K562 (cell line): Measurements from ENCODE around the gene ADPGK. TPM values are rescaled to one million over a fixed set of nuclear protein-coding genes. Genes with fewer than 3 reads are reported as not detected.

Source experiments
- ATAC-seq: fragments of 200-7000 bp; cut with Tn5 transposase; 3 replicates; pipeline ENCODE4 v1.9.1; 2020; ENCODE audit warnings: moderate library complexity
- BruUV-seq: library from RNA; stranded (reverse); fragments of 400-500 nt; replicated peaks from 2 replicates; lab custom pipeline; 2021; lab: Mats Ljungman, UMichigan
- CTCF ChIA-PET: fragments of 300-600 bp; formaldehyde crosslinking; extraction: SDS; loops from one replicate; lab custom pipeline; 2021; ENCODE audit warnings: low intra/inter-chr PET ratio; lab: Yijun Ruan, JAX
- POLR2A ChIA-PET: fragments of 300-600, 350-650 bp; sonication (Branson Sonifier 250); formaldehyde crosslinking; extraction: SDS; loops from one replicate; lab custom pipeline; 2021; ENCODE audit warnings: antibody characterized with exemption, inconsistent platforms; lab: Yijun Ruan, JAX
- DNase-seq, 4 experiments: peaks; one replicate each; pipeline versions ENCODE4 v3.0.0 to v3.0.0-alpha.2; 2011 to 2018; ENCODE audit warnings: low spot score in 3 of 4, mixed read lengths in 3 of 4; ENCODE audit errors: extremely low read depth in 1 of 4
- FAIRE-seq: peaks from 2 replicates; lab custom pipeline; 2011; peaks lifted over from hg19 to GRCh38; lab: Jason Lieb, UNC
- H2AFZ ChIP-seq: 2 replicates; pipeline ENCODE4 v1.6.0; 2011; ENCODE audit warnings: low read depth, low read length, control low read depth, inconsistent platforms
- H3K27ac ChIP-seq: fragments of 200-600 bp; 3 replicates; pipeline ENCODE4 v1.8.0; 2011; ENCODE audit warnings: low read depth, mild to moderate bottlenecking, control low read depth, inconsistent platforms, low read length, moderate library complexity, mixed read lengths; ENCODE audit errors: extremely low read depth
- H3K27me3 ChIP-seq, 2 experiments: fragments of 300-600 bp in 1 of 2; 2 replicates in 1 of 2; 3 replicates in 1 of 2; pipeline versions ENCODE4 v1.6.0 to v1.8.0; 2011; ENCODE audit warnings: inconsistent platforms in 2 of 2, low read length in 2 of 2, mild to moderate bottlenecking in 1 of 2, mixed read lengths in 1 of 2, moderate library complexity in 1 of 2; ENCODE audit not compliant: control insufficient read depth in 2 of 2, insufficient read depth in 2 of 2
- H3K36me3 ChIP-seq: fragments of 300-600 bp; 3 replicates; pipeline ENCODE4 v1.8.0; 2011; ENCODE audit warnings: mild to moderate bottlenecking, low read length, inconsistent platforms; ENCODE audit not compliant: control insufficient read depth, insufficient read depth
- H3K4me1 ChIP-seq, 2 experiments: fragments of 200-600 bp in 1 of 2; replicated peaks in 1 of 2; 2 replicates in 1 of 2; 3 replicates in 1 of 2; pipeline versions ENCODE4 v1.5.1 to v1.8.0; 2011; ENCODE audit warnings: inconsistent platforms in 2 of 2, low read length in 2 of 2, mild to moderate bottlenecking in 1 of 2, mixed read lengths in 1 of 2, moderate library complexity in 1 of 2; ENCODE audit not compliant: control insufficient read depth in 2 of 2, insufficient read depth in 2 of 2
- H3K4me2 ChIP-seq: 2 replicates; pipeline ENCODE4 v1.6.1; 2011; ENCODE audit warnings: low read length, control low read depth, inconsistent platforms, mixed read lengths; ENCODE audit not compliant: insufficient read depth
- H3K4me3 ChIP-seq: fragments of 200-600 bp; sonication (generic), shearing (Covaris generic); 2 replicates; pipeline ENCODE4 v1.5.1; 2016; ENCODE audit warnings: control low read depth, inconsistent platforms
- H3K79me2 ChIP-seq: fragments of 200-600 bp; 3 replicates; pipeline ENCODE4 v1.8.0; 2011; ENCODE audit warnings: low read length, inconsistent platforms; ENCODE audit not compliant: control insufficient read depth, insufficient read depth
- H3K9ac ChIP-seq, 2 experiments: 2 replicates each; pipeline versions ENCODE4 v1.6.0 to v1.6.1; 2011; ENCODE audit warnings: low read depth in 2 of 2, low read length in 2 of 2, control low read depth in 1 of 2, inconsistent platforms in 1 of 2, mild to moderate bottlenecking in 1 of 2, mixed read lengths in 1 of 2; ENCODE audit not compliant: insufficient read depth in 1 of 2
- H3K9me1 ChIP-seq: one replicate; pipeline ENCODE4 v1.6.0; 2011; ENCODE audit warnings: inconsistent platforms, mild to moderate bottlenecking, low read length, moderate library complexity; ENCODE audit not compliant: control insufficient read depth, insufficient read depth
- H3K9me3 ChIP-seq: replicated peaks from 2 replicates; pipeline ENCODE4 v1.5.1; 2011; ENCODE audit warnings: low read depth, low read length, inconsistent platforms; ENCODE audit not compliant: control insufficient read depth, insufficient read depth
- H4K20me1 ChIP-seq: replicated peaks from 2 replicates; pipeline ENCODE4 v1.6.1; 2011; ENCODE audit warnings: low read length, inconsistent platforms, mixed read lengths; ENCODE audit not compliant: control insufficient read depth, insufficient read depth
- GTF2E2 ChIP-seq: fragments of 200-800 bp; sonication (Bioruptor generic); IDR thresholded peaks from 2 replicates; pipeline ENCODE4 v1.6.1; 2016; ENCODE audit warnings: missing genetic modification characterization, missing compliant biosample characterization
- ILF3 ChIP-seq: fragments of 450-650 bp; IDR thresholded peaks from 2 replicates; pipeline ENCODE4 v1.6.1; 2018; ENCODE audit warnings: antibody characterized with exemption, mild to moderate bottlenecking, moderate library complexity, borderline replicate concordance
- MCM2 ChIP-seq: fragments of 450-650 bp; IDR thresholded peaks from 2 replicates; pipeline ENCODE4 v1.6.1; 2017; ENCODE audit warnings: low read depth, mild to moderate bottlenecking
- NCOR1 ChIP-seq: fragments of 450-650 bp; IDR thresholded peaks from 2 replicates; pipeline ENCODE4 v1.6.1; 2016; ENCODE audit warnings: mild to moderate bottlenecking, moderate library complexity
- NEUROD1 ChIP-seq: fragments of 150-350 bp; IDR thresholded peaks from 2 replicates; pipeline ENCODE4 v1.6.1; 2014; ENCODE audit warnings: borderline replicate concordance, low read length, low read depth; ENCODE audit not compliant: partially characterized antibody
- NKRF ChIP-seq: fragments of 450-650 bp; IDR thresholded peaks from 2 replicates; pipeline ENCODE4 v1.6.1; 2016; ENCODE audit warnings: borderline replicate concordance
- OTX1 ChIP-seq: fragments of 450-650 bp; formaldehyde crosslinking; IDR thresholded peaks from 2 replicates; pipeline ENCODE4 v1.4.0; 2022; ENCODE audit warnings: mild to moderate bottlenecking
- SNRNP70 ChIP-seq: fragments of 200-400 bp; formaldehyde crosslinking; optimal IDR thresholded peaks from 2 replicates; pipeline ENCODE3; 2017; ENCODE audit warnings: low read depth, low read length
- TRIM28 ChIP-seq: fragments of 450-650 bp; IDR thresholded peaks from 2 replicates; pipeline ENCODE4 v1.6.1; 2017
- YBX1 ChIP-seq: fragments of 450-650 bp; IDR thresholded peaks from 2 replicates; pipeline ENCODE4 v1.7.1; 2016; ENCODE audit warnings: mild to moderate bottlenecking
- ZC3H11A ChIP-seq: IDR thresholded peaks from 2 replicates; pipeline ENCODE4 v1.6.1; 2012; ENCODE audit warnings: low read depth, low read length, improper control_type of control experiment
- WGBS: fragments of 100-300 bp; shearing (Covaris generic); methylation state at CpG from one replicate; pipeline ENCODE4 v1.1.6; 2016; ENCODE audit warnings: low coverage, mixed read lengths; ENCODE audit not compliant: insufficient coverage; ENCODE audit errors: missing lambda C conversion rate; 5-methylcytosine and 5-hydroxymethylcytosine counted together
- in situ Hi-C: fragments of 300-500 bp; cut with MboI; formaldehyde crosslinking; loops from 4 replicates; pipeline ENCODE4 v1.15.0; 2018; ENCODE audit warnings: inconsistent platforms, mixed read lengths
- intact Hi-C: fragments of 100-400 bp; cut with micrococcal nuclease; formaldehyde crosslinking; loops from 2 replicates; pipeline ENCODE4 v1.14.2; 2022
- polyA plus RNA-seq, 8 experiments: library from polyadenylated mRNA; depleted of rRNA in 4 of 8; stranded (reverse) in 5 of 8; unstranded in 3 of 8; fragments of >200 nt; fragmentation: Nextera tagmentation in 2 of 8; fragmentation: Illumina TruSeq in 1 of 8; extraction: Ambion mirVana in 2 of 8; extraction: Trizol in 1 of 8; gene quantifications; 2 replicates each; pipeline versions ENCODE4 v1.2.1 to v1.2.3, GENCODE V29; 2011 to 2014; ENCODE audit warnings: inconsistent platforms in 1 of 8, missing spikeins in 1 of 8
- total RNA-seq, 7 experiments: library from RNA; depleted of rRNA in 6 of 7; stranded (reverse); fragments of >200 nt in 6 of 7; fragmentation: Illumina TruSeq in 2 of 7; extraction: Trizol in 2 of 7; gene quantifications; 2 replicates each; pipeline versions ENCODE4 v1.2.1 to v1.2.3, GENCODE V29; 2011 to 2021; ENCODE audit warnings: low replicate concordance in 1 of 7

ADPGK gene
- total and polyA plus RNA-seq, 9 of the 15 experiments (the other 6 are each of a cell fraction or from before 2014, with no cell fraction given) = 13.4 to 97.4 (median 48.5) TPM

GRCh38 chr15:72824781-72825180 lies 41.2 kb upstream of the ADPGK start:
- WGBS = 2% methylated on average over 7 of the region's 7 CpGs
- no TSS peak for BruUV-seq

GRCh38 chr15:72824112-72824511 lies 40.6 kb upstream of the ADPGK start:
- no peak overlapping the region for H3K4me3 ChIP-seq
- FAIRE-seq (no peak), DNase-seq (no peak), ATAC-seq (no peak)
- intact Hi-C loops = no loop called here
- no peaks in the 10 kb centered on the region; the same call in 1 of the 2 replicates for H4K20me1 ChIP-seq
- in situ Hi-C loops = no loop called here
- H3K27ac ChIP-seq = no peak overlapping the region
- BruUV-seq = no TSS peak
- no peaks in the 10 kb centered on the region for H3K79me2 ChIP-seq
- H3K9me1 ChIP-seq = no peaks in the 10 kb centered on the region
- CTCF ChIA-PET = no interaction called here
- H3K9me3 ChIP-seq = no peaks in the 10 kb centered on the region
- 2% methylated on average over 13 of the region's 14 CpGs for WGBS
- H3K4me2 ChIP-seq = no peak overlapping the region
- H2AFZ ChIP-seq = no peak overlapping the region
- H3K27me3 ChIP-seq = peaks cover 5 to 16% of the 10 kb centered on the region in 2 experiments; a peak in 4 of 5 replicates
- no peak for TF ChIP-seq SNRNP70
- TF ChIP-seq MCM2 = no peak
- no peak for TF ChIP-seq OTX1
- no peak for TF ChIP-seq ZC3H11A
- TF ChIP-seq NKRF = no peak
- no peak for TF ChIP-seq ILF3
- no peak for TF ChIP-seq YBX1
- no peak for TF ChIP-seq NCOR1
- TF ChIP-seq GTF2E2 (tag) = no peak
- no peak overlapping the region for H3K9ac ChIP-seq
- H3K4me1 ChIP-seq = no peaks in the 10 kb centered on the region
- POLR2A ChIA-PET = interaction anchor here (0.6 kb wide), 1 partner anchor 13 kb away, joined by 3 read pairs; no protein-coding TSS in a partner anchor
- no peaks in the 10 kb centered on the region for H3K36me3 ChIP-seq

More at GRCh38 chr15:72824781-72825180, 41.2 kb upstream of the ADPGK start:
- Histone ChIP-seq H3K4me1 (no peaks in the 10 kb centered on the region), H3K4me3 (no peak overlapping the region), H3K79me2 (no peaks in the 10 kb centered on the region), H3K9ac (no peak overlapping the region), H3K4me2 (no peak overlapping the region), H3K9me3 (no peaks in the 10 kb centered on the region), H3K27ac (no peak overlapping the region), H4K20me1 (no peaks in the 10 kb centered on the region; the same call in 1 of the 2 replicates), H3K9me1 (no peaks in the 10 kb centered on the region), H2AFZ (no peak overlapping the region), H3K36me3 (no peaks in the 10 kb centered on the region), H3K27me3 (peaks cover 3 to 16% of the 10 kb centered on the region in 2 experiments)
- ChIA-PET POLR2A (interaction anchor here (0.6 kb wide), 1 partner anchor 13 kb away, joined by 3 read pairs; no protein-coding TSS in a partner anchor), CTCF (no interaction called here)
- ATAC-seq (no peak), FAIRE-seq (no peak), DNase-seq (no peak)
- intact Hi-C loops = no loop called here
- in situ Hi-C loops = no loop called here
- TF ChIP-seq NEUROD1 (no peak), TRIM28 (no peak)
